Thyroid gland (tissue), 4 donors: ENCODE data around the gene ZFAND3. TPM values are rescaled to one million over a fixed set of nuclear protein-coding genes. Genes with fewer than 3 reads are reported as not detected.

Experiments
- DNase-seq, 2 donors: peaks; one replicate each; pipeline ENCODE4 v3.0.0-alpha.2; 2019
- H3K27ac ChIP-seq, 3 donors: fragments of 200-600 bp; sonication (generic); 1 replicate in 2 of 3; 2 replicates in 1 of 3; pipeline ENCODE4 v1.5.1; 2016 to 2019; ENCODE audit warnings: mild to moderate bottlenecking in 1 of 3, moderate library complexity in 1 of 3
- H3K27me3 ChIP-seq: fragments of 200-600 bp; sonication (generic); one replicate; pipeline ENCODE4 v1.5.1; 2019
- H3K36me3 ChIP-seq, 2 donors: fragments of 200-600 bp; sonication (generic); one replicate each; pipeline ENCODE4 v1.5.1; 2016 to 2019
- H3K4me1 ChIP-seq, 2 donors: fragments of 200-600 bp; sonication (generic); one replicate each; pipeline ENCODE4 v1.5.1; 2017 to 2019
- H3K4me3 ChIP-seq, 3 donors: fragments of 200-600 bp; sonication (generic); replicated peaks in 1 of 3; 1 replicate in 2 of 3; 2 replicates in 1 of 3; pipeline ENCODE4 v1.5.1; 2016; ENCODE audit warnings: mild to moderate bottlenecking in 1 of 3
- H3K9me3 ChIP-seq: fragments of 200-600 bp; sonication (generic); one replicate; pipeline ENCODE4 v1.5.1; 2017
- POLR2A ChIP-seq, 2 donors: fragments of 450-650 bp; IDR thresholded peaks; one replicate each; pipeline ENCODE4 v1.6.1; 2017; ENCODE audit warnings: antibody characterized with exemption in 2 of 2, mild to moderate bottlenecking in 2 of 2, moderate library complexity in 1 of 2
- WGBS, 2 donors: methylation state at CpG; one replicate each; pipeline ENCODE4 v1.1.5; 2017; 5-methylcytosine and 5-hydroxymethylcytosine counted together
- intact Hi-C: fragments of 100-400 bp; cut with DNase I; formaldehyde crosslinking; loops from one replicate; pipeline ENCODE4 v1.15.1; 2023
- total RNA-seq, 4 donors: library from RNA; depleted of rRNA; stranded (reverse); fragments of >200 nt; gene quantifications; one replicate each; pipeline ENCODE4 v1.2.3, GENCODE V29; 2016
- TF ChIP-seq, protein P1 (sequence below), 6 experiments: fragments of 200-600 bp in 3 of 6; fragments of 450-650 bp in 3 of 6; sonication (generic) in 3 of 6; IDR thresholded peaks; one replicate each; pipeline ENCODE4 v1.5.1; 2016 to 2019; ENCODE audit warnings: antibody characterized with exemption in 6 of 6, mild to moderate bottlenecking in 2 of 6, inconsistent platforms in 1 of 6, moderate library complexity in 1 of 6

ZFAND3 gene
- 10 to 100 TPM; 41.3 to 57.7 (median 55.9) TPM for total RNA-seq

GRCh38 chr6:37819177-37819801 lies at the start of gene ZFAND3:
TSS of gene ZFAND3 (plus strand) at chr6:37819727. CDS start at chr6:37819946, 219 bp downstream.
- 0 to 1% methylated on average over 1 to 42 of the region's 64 CpGs for WGBS, 2 donors
- TF ChIP-seq, protein P1, sequence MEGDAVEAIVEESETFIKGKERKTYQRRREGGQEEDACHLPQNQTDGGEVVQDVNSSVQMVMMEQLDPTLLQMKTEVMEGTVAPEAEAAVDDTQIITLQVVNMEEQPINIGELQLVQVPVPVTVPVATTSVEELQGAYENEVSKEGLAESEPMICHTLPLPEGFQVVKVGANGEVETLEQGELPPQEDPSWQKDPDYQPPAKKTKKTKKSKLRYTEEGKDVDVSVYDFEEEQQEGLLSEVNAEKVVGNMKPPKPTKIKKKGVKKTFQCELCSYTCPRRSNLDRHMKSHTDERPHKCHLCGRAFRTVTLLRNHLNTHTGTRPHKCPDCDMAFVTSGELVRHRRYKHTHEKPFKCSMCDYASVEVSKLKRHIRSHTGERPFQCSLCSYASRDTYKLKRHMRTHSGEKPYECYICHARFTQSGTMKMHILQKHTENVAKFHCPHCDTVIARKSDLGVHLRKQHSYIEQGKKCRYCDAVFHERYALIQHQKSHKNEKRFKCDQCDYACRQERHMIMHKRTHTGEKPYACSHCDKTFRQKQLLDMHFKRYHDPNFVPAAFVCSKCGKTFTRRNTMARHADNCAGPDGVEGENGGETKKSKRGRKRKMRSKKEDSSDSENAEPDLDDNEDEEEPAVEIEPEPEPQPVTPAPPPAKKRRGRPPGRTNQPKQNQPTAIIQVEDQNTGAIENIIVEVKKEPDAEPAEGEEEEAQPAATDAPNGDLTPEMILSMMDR (IDR thresholded peaks at IDR 0.05), result peak in 1 of 6 experiments; percentile 9
- peak in 1 of 2 donors; percentile 54 for TF ChIP-seq POLR2A (IDR thresholded peaks at IDR 0.05)
- H3K36me3 ChIP-seq, result no peaks in the 10 kb centered on the region
- H3K4me1 ChIP-seq, result peaks cover 48 to 54% of the 10 kb centered on the region in 2 donors
- intact Hi-C loops, result no loop called here
- no peaks in the 10 kb centered on the region for H3K27me3 ChIP-seq
- H3K9me3 ChIP-seq, result no peaks in the 10 kb centered on the region
- peak within 1 kb of the TSS; percentile 95 to 99 (median 97) for H3K27ac ChIP-seq
- peak; percentile 96 to 98 for DNase-seq
- H3K4me3 ChIP-seq, result peak within 1 kb of the TSS; percentile 15 to 85 (median 62)

DNA sequence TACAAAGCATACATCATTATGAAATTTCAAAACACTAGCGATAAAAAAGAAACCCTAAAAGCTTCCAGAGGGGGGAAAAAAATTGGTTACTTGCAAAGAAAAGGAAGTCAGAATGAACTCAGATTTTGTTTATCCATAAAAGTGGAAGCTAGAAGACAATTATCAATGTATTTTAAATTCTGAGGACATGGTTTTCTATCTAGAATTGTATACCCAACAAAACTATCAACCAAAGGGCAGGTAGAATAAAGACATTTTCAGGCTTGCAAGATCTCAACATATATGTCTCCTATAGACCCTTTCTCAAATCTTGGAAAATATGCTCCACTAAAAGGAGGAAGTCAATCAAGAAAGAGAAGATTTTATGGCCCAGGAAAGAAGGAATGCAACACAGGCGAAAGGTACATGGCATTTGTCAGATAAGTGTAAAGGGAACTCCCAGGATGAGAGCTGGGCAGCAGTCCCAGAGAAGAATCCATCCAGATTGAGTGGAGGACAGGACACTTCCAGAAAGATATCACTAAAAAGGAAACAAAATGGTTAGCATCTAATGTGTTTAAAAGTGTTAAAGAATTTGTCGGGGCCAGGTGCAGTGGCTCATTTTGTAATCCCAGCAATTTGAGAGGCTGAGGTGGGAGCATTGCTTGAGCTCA lies 45.4 kb upstream of the ZFAND3 start:
- no peak for TF ChIP-seq POLR2A (IDR thresholded peaks at IDR 0.05)
- TF ChIP-seq, protein P1 (IDR thresholded peaks at IDR 0.05), result no peak
- WGBS, 2 donors, result 97 to 100% methylated on average over 3 of the region's 3 CpGs
- Histone ChIP-seq H3K9me3 (no peaks in the 10 kb centered on the region), H3K4me1 (no peaks in the 10 kb centered on the region), H3K4me3 (no peak overlapping the region), H3K27ac (no peak overlapping the region), H3K36me3 (no peaks in the 10 kb centered on the region), H3K27me3 (no peaks in the 10 kb centered on the region)
- intact Hi-C loops, result loop anchor here (10.0 kb wide), 1 partner anchor 721 kb away; no protein-coding TSS in a partner anchor
- no peak for DNase-seq

- intact Hi-C loops, result loop anchor here (10.0 kb wide), 1 partner anchor 718 kb away; no protein-coding TSS in a partner anchor
- Histone ChIP-seq H3K9me3 (no peaks in the 10 kb centered on the region), H3K36me3 (no peaks in the 10 kb centered on the region), H3K4me3 (no peak overlapping the region), H3K27ac (no peak overlapping the region), H3K4me1 (no peaks in the 10 kb centered on the region), H3K27me3 (no peaks in the 10 kb centered on the region)
- no peak for TF ChIP-seq POLR2A (IDR thresholded peaks at IDR 0.05)
- TF ChIP-seq, protein P1 (IDR thresholded peaks at IDR 0.05), result no peak
- WGBS, 2 donors, result 58 to 61% methylated on average over 9 of the region's 9 CpGs
- no peak for DNase-seq
These were observed 43.0 kb upstream of the ZFAND3 start for GRCh38 chr6:37776566-37776965.

DNA sequence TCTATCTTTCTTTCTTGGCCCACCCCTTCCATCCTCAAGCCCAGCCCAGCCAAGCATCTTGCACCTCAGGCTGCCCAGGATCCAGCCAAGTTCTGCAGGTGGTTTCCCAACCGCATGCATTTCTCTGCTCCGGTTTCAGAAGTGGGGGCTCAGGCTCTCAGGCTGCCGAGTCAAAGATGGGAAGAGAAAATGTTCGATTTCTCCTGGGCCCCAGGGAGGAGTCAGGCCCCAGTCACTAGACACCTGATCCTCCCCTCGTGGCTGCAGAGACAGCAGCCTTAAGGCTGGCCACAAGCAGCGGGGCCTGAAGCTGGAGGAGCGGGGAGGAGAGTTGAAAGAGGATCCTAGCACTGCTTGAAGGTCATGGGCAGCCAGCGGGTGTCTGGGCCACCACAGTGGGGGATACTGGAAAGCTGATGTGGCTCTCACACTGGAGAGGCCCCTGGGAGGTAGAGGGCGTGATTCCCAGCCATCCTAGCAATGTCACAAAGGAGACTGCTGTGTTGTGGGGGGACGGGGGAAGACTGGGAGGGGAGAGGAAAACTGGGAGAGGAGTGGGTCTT lies 42.2 kb upstream of the ZFAND3 start:
- no peaks in the 10 kb centered on the region for H3K9me3 ChIP-seq
- no peak for TF ChIP-seq POLR2A (IDR thresholded peaks at IDR 0.05)
- TF ChIP-seq, protein P1 (IDR thresholded peaks at IDR 0.05), result no peak
- no peak overlapping the region for H3K27ac ChIP-seq
- H3K27me3 ChIP-seq, result no peaks in the 10 kb centered on the region
- no peak for DNase-seq
- no peaks in the 10 kb centered on the region for H3K4me1 ChIP-seq
- no peaks in the 10 kb centered on the region for H3K36me3 ChIP-seq
- H3K4me3 ChIP-seq, result no peak overlapping the region
- WGBS, 2 donors, result 43 to 48% methylated on average over 10 of the region's 10 CpGs
- intact Hi-C loops, result loop anchor here (10.0 kb wide), 1 partner anchor 717 kb away; no protein-coding TSS in a partner anchor
